ENCODE results near the gene DISC1. TPM values are rescaled to one million over a fixed set of nuclear protein-coding genes. Genes with fewer than 3 reads are reported as not detected.

DISC1 gene
- total and polyA plus RNA-seq, 2 of the 13 experiments (the other 11 are each of a cell fraction or from before 2014, with no cell fraction given): 4.2 to 4.6 TPM

GRCh38 chr1:231867607-231868006 is 241.0 kb downstream of the DISC1 start:
- Histone ChIP-seq H3K27me3 (ENCODE audit: control insufficient read depth in 1 of 2, insufficient read depth in 2 of 2, low read length in 2 of 2) (no peaks in the 10 kb centered on the region; a peak in 1 of 5 replicates), H3K4me2 (ENCODE audit: low read depth, low read length) (no peak overlapping the region), H3K79me2 (ENCODE audit: insufficient read depth, low read length) (no peaks in the 10 kb centered on the region), H3K9me3 (ENCODE audit: low read length) (no peaks in the 10 kb centered on the region), H3K4me3 (replicated peaks in 1 of 3; ENCODE audit: insufficient read depth in 1 of 3, low read depth in 2 of 3, low read length in 3 of 3) (no peak overlapping the region), H3K4me1 (ENCODE audit: insufficient read depth, low read length) (no peaks in the 10 kb centered on the region), H3K9ac (ENCODE audit: insufficient read depth, low read depth, low read length) (no peak overlapping the region), H2AFZ (ENCODE audit: low read length) (no peak overlapping the region), H4K20me1 (ENCODE audit: insufficient read depth, low read length) (no peaks in the 10 kb centered on the region), H3K36me3 (replicated peaks in 1 of 2; ENCODE audit: control insufficient read depth in 1 of 2, insufficient read depth in 2 of 2, low read length in 2 of 2) (no peaks in the 10 kb centered on the region), H3K27ac (ENCODE audit: extremely low read length, insufficient read depth, low read length) (no peak overlapping the region)
- WGBS (ENCODE audit: low lambda C conversion rate): 50% methylated on average over 2 of the region's 2 CpGs
- intact Hi-C loops (cut with micrococcal nuclease; ENCODE audit: unreplicated experiment) (loop anchor here (10.0 kb wide), 2 partner anchors 117 to 767 kb away; partner anchors contain the start of gene SIPA1L2), in situ Hi-C loops (cut with HindIII; ENCODE audit: extremely low pct_ligation_motif_present, low pct_unique_long_range_greater_than_20kb) (loop anchor here (25.0 kb wide), 2 partner anchors 1095 to 1370 kb away; partner anchors contain the start of gene NTPCR)
- no TSS peak for BruUV-seq (replicated peaks)
- TF ChIP-seq ZBTB43 (CRISPR knock-in tag; conservative IDR thresholded peaks at IDR 0.05) (no peak), MYNN (CRISPR knock-in tag; IDR thresholded peaks at IDR 0.05; ENCODE audit: low read depth) (no peak), MAFK (conservative IDR thresholded peaks at IDR 0.05 in 1 of 2, IDR thresholded peaks at IDR 0.05 in 1 of 2; ENCODE audit: low read length in 2 of 2) (peak; percentile 7 to 55; a peak in 3 of 4 replicates), KMT2B (CRISPR knock-in tag; IDR thresholded peaks at IDR 0.05) (no peak), PAWR (CRISPR knock-in tag; IDR thresholded peaks at IDR 0.05; ENCODE audit: borderline replicate concordance) (no peak), MAFF (IDR thresholded peaks at IDR 0.05; ENCODE audit: low read depth, low read length) (0 out of 2 replicates have a peak, but pooled peaks have one; percentile 24), RORA (CRISPR knock-in tag; IDR thresholded peaks at IDR 0.05) (no peak)
- POLR2A ChIA-PET: no interaction called here
- no peak for DNase-seq (ENCODE audit: low spot score)
- FAIRE-seq: no peak
- ATAC-seq: no peak
- CTCF ChIA-PET (ENCODE audit: low intra/inter-chr PET ratio, low total read pairs): no interaction called here

GRCh38 chr1:231869364-231869763 is 242.8 kb downstream of the DISC1 start:
- Histone ChIP-seq H3K79me2 (ENCODE audit: insufficient read depth, low read length) (no peaks in the 10 kb centered on the region), H3K9me3 (ENCODE audit: low read length) (no peaks in the 10 kb centered on the region), H3K36me3 (replicated peaks in 1 of 2; ENCODE audit: control insufficient read depth in 1 of 2, insufficient read depth in 2 of 2, low read length in 2 of 2) (no peaks in the 10 kb centered on the region), H4K20me1 (ENCODE audit: insufficient read depth, low read length) (no peaks in the 10 kb centered on the region), H3K9ac (ENCODE audit: insufficient read depth, low read depth, low read length) (no peak overlapping the region), H3K4me3 (replicated peaks in 1 of 3; ENCODE audit: insufficient read depth in 1 of 3, low read depth in 2 of 3, low read length in 3 of 3) (no peak overlapping the region), H3K4me1 (ENCODE audit: insufficient read depth, low read length) (no peaks in the 10 kb centered on the region), H3K27me3 (ENCODE audit: control insufficient read depth in 1 of 2, insufficient read depth in 2 of 2, low read length in 2 of 2) (no peaks in the 10 kb centered on the region), H2AFZ (ENCODE audit: low read length) (no peak overlapping the region), H3K4me2 (ENCODE audit: low read depth, low read length) (no peak overlapping the region), H3K27ac (ENCODE audit: extremely low read length, insufficient read depth, low read length) (no peak overlapping the region)
- in situ Hi-C loops (cut with HindIII; ENCODE audit: extremely low pct_ligation_motif_present, low pct_unique_long_range_greater_than_20kb) (loop anchor here (25.0 kb wide), 2 partner anchors 1093 to 1368 kb away; partner anchors contain the start of gene NTPCR), intact Hi-C loops (cut with micrococcal nuclease; ENCODE audit: unreplicated experiment) (loop anchor here (10.0 kb wide), 2 partner anchors 115 to 765 kb away; partner anchors contain the start of gene SIPA1L2)
- no TSS peak for BruUV-seq (replicated peaks)
- no peak for DNase-seq (ENCODE audit: low spot score)
- TF ChIP-seq ZNF619 (CRISPR knock-in tag; IDR thresholded peaks at IDR 0.05): no peak
- TF ChIP-seq HDAC6 (IDR thresholded peaks at IDR 0.05; ENCODE audit: low read depth, low read length): no peak
- no peak for TF ChIP-seq RNF2 (conservative IDR thresholded peaks at IDR 0.05; ENCODE audit: low read depth)
- TF ChIP-seq ELF4 (CRISPR knock-in tag; IDR thresholded peaks at IDR 0.05; ENCODE audit: borderline replicate concordance): no peak
- no peak for TF ChIP-seq ZNF614 (CRISPR knock-in tag; IDR thresholded peaks at IDR 0.05; ENCODE audit: borderline replicate concordance)
- no peak for TF ChIP-seq RXRA (CRISPR knock-in tag; IDR thresholded peaks at IDR 0.05)
- ATAC-seq: no peak
- WGBS (ENCODE audit: low lambda C conversion rate): 69% methylated on average over 2 of the region's 2 CpGs
- ChIA-PET CTCF (ENCODE audit: low intra/inter-chr PET ratio, low total read pairs) (no interaction called here), POLR2A (no interaction called here)
- FAIRE-seq: no peak
